Stimulated activated CD4-positive, alpha-beta T cell treated with anti-CD3 and anti-CD28 coated beads, Interleukin-4, amount 100 ng/mL, for 48 hours (primary cell): ENCODE measurements around the gene TUBE1.
"Not testable (repeated sequence)": the region's sequence is repeated elsewhere in the genome, so short reads cannot be mapped to it uniquely, and the experiment has no call there.

Experiments used
- DNase-seq, 2 donors: peaks; one replicate each; pipeline ENCODE4 v3.0.0-alpha.2; 2020; ENCODE audit warnings: low read depth in 2 of 2

Gene TUBE1, protein sequence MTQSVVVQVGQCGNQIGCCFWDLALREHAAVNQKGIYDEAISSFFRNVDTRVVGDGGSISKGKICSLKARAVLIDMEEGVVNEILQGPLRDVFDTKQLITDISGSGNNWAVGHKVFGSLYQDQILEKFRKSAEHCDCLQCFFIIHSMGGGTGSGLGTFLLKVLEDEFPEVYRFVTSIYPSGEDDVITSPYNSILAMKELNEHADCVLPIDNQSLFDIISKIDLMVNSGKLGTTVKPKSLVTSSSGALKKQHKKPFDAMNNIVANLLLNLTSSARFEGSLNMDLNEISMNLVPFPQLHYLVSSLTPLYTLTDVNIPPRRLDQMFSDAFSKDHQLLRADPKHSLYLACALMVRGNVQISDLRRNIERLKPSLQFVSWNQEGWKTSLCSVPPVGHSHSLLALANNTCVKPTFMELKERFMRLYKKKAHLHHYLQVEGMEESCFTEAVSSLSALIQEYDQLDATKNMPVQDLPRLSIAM

GRCh38 chr6:112087136-112087911, at the start of gene TUBE1, which contains the start of gene FAM229B:
TSS of gene TUBE1 (minus strand) at chr6:112087482. CDS start at chr6:112087434, 48 bp downstream.
TSS of gene FAM229B (plus strand) at chr6:112087591. CDS start at chr6:112099284, 11,693 bp downstream.
- peak; percentile 76 to 87 for DNase-seq

DNA sequence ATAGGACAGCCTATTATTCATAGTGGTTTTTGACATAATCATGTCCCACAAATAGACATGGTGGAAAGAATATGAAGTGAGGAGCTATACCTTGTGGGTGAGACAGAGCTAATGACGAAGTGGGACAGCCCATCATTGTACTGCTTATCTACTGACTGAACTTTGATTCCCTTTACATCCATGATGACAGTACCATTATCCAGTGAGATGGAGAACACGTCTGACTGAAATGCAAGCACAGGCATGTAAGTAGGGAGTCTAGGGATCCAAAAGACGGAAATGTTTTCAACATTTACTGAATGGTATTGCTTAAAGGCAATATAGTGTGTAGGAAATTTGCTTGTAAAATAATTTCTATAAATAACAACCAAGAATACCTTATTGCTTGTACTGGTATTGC, 43.6 kb upstream of the TUBE1 start:
- DNase-seq, result no peak

GRCh38 chr6:112128208-112128607, 40.9 kb upstream of the TUBE1 start:
- DNase-seq, result no peak

- no peak for DNase-seq
These were observed 36.7 kb upstream of the TUBE1 start for GRCh38 chr6:112123982-112124381.

- DNase-seq, result no peak
These were observed 35.5 kb upstream of the TUBE1 start for GRCh38 chr6:112122756-112123155.

DNA sequence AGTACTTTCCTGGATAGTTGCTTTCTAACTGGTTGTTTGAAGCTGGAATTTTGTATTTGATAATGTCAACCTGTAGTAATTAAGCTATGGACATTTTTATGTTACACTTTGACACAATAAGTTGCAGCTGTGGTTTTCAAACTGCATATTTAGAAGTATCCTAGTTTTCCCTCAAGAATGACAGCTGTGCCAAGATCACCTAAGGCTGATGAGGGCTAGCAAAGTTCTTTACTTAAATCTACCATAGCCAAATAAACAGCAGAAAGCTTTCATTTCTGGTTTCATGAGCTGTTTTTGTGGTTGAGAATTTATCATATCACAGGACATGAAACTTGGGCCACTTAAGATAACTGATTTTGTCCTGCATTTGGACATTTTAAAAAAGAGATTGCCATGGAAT, 30.8 kb upstream of the TUBE1 start:
- no peak for DNase-seq

DNA sequence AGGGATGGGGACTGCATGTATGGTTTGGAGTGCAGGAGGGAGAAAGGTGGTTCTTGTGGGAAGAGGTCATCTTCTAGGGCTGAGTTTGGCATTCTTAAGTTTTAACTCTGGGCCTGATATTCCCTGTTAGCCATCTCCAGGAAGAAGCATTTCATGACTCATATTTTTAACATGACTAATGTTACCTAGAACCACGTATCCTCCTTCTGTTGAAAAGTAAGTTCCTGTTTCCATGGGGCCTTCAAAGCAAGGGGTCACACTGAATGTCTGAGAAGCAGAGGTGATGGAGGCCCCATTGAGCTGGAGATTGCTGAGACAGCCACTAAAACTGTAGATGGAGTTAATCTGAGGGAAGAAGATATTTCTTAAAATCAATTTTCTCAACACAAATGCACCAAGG, 30.3 kb upstream of the TUBE1 start:
- no peak for DNase-seq

- DNase-seq, result no peak
These were observed 28.9 kb upstream of the TUBE1 start for GRCh38 chr6:112116221-112116620.

DNA sequence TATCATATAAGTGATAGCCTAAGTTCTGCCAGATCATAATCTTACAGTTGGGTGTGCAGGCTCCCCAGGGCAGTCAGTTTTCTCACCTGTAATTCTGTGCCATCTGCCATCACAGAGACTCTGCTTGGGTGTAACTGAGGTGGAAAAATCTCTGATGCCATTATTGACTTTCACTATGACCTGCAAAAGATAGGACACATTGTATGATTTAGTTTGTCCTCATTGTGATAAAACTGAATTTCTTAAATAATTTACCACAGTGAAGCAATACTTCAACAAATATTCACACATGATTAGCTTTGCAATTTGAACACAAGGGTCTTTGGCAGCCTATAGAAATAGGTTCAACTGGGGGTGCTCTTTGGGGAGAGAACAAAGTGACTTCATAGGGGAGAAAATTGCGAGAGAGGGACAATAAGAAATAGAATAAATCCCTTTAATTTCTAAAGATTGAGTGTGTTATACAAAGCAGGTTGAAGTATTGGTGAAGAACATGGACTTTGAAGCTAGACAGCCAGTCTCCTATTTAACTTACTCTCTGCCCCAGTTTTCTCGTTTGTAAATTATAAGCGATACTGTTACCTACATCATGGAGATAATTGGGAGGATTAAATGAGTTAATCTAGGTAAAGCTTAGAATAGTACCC, 27.4 kb upstream of the TUBE1 start:
- no peak for DNase-seq

DNA sequence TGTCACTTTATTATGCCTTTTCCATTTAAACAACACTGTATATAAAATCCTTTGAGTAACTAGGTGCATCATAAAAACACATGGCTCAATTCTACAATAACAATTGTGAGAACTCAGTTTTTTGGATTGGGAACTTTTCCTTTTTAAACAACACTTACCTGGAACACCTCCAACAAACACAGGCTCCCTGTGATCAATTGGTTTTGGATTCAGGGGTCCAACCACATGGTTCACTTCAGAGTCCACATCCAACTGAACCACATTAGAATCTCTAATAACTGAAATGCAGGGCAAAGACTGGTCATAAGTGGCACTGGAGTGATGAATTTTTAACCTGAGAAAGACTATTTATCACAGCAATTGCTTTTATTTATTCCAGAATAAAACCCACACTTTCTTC, 26.6 kb upstream of the TUBE1 start:
- no peak for DNase-seq

- DNase-seq, result no peak
These were observed 26.1 kb upstream of the TUBE1 start for GRCh38 chr6:112113431-112113830.

- no peak for DNase-seq
These were observed 22.0 kb upstream of the TUBE1 start for GRCh38 chr6:112109262-112109661.

GRCh38 chr6:112106562-112106961, 19.3 kb upstream of the TUBE1 start:
- DNase-seq, result no peak

DNA sequence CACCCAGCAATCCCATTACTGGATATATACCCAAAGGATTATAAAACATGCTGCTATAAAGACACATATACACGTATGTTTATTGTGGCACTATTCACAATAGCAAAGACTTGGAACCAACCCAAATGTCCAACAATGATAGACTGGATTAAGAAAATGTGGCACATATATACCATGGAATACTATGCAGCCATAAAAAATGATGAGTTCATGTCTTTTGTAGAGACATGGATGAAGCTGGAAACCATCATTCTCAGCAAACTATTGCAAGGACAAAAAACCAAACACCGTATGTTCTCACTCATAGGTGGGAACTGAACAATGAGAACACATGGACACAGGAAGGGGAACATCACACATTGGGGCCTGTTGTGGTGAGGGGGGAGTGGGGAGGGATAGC, 18.7 kb upstream of the TUBE1 start:
- DNase-seq, result not testable (repeated sequence)

DNA sequence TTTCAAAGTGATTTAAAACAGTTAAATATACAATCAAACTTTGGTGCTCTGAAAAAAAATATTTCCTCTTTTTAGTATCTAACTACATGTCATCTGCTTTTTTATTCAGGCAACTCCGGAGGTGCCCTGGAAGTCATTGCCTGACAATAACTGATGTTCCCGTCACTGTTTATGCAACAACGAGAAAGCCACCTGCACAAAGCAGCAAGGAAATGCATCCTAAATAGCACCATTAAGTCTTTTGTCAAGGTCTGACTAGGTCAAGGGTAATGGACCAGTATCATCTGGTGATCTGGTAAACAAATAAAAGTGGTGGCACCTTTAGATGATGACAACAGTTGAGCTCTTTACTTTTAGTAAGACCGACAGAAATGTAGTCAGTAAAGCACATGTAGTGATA, 13.3 kb upstream of the TUBE1 start:
- DNase-seq, result no peak

- no peak for DNase-seq
These were observed 9.6 kb upstream of the TUBE1 start for GRCh38 chr6:112096901-112097300.

DNA sequence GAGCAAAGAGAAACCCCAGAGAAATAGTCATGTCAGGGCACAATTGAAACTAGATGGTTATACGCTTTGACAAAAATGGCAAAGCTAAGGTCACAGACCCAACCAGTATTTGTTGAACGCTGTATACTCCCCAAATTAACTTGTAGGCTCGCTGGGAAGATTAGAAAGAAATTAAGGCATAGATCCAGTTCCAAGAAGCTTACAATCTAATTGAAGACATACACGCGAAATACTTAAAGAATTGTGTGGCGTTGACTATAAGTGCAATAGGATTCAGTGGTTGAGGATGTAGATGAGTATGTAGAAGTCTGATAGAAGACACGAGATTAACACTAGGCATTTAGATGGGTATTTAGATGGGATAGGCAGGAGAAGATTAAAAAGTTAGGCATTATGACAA, 634 bp upstream of the TUBE1 start:
- DNase-seq, result no peak

GRCh38 chr6:112086744-112087135, 542 bp downstream of the TUBE1 start:
- DNase-seq, result no peak

GRCh38 chr6:112085286-112086065, 1.8 kb downstream of the TUBE1 start:
- DNase-seq, result no peak

DNA sequence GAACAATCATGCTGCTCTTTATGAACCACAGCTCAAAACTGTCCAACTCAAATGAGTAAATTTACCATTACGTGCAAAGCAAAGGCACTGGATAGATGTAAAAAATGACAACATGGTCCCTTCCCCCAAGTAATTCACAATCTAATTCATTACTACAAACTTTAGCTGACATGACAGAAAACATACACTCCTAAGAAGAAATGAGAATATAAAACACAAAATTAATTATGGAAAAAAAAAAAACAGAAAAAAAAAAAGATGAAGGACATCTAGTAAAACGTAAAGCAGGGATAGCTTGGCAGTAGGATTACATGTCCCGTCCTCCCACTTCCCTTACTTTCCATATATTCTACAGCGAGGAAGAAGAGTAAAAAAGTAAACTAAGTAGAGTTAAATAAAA, 5.7 kb downstream of the TUBE1 start:
- no peak for DNase-seq

GRCh38 chr6:112066606-112067005, 20.7 kb downstream of the TUBE1 start:
- no peak for DNase-seq
